NCI-H446 (cell line): Measurements from ENCODE around the gene RMI2.

Experiments
- DNase-seq, 2 experiments: peaks; one replicate each; lab custom pipeline; 2025; lab: John Stamatoyannopoulos, UW

Gene RMI2

GRCh38 chr16:11384184-11384955 lies 39.1 kb downstream of the RMI2 start:
- no peak for DNase-seq

GRCh38 chr16:11384956-11385586 lies 39.8 kb downstream of the RMI2 start:
- no peak for DNase-seq

GRCh38 chr16:11386054-11386680 lies 40.9 kb downstream of the RMI2 start:
- DNase-seq = no peak

GRCh38 chr16:11386791-11387546 lies 41.7 kb downstream of the RMI2 start:
- peak in 1 of 2 experiments; percentile 32 for DNase-seq

GRCh38 chr16:11389083-11389482 lies 43.8 kb downstream of the RMI2 start:
- DNase-seq = no peak

- DNase-seq = no peak
These were observed 44.6 kb downstream of the RMI2 start for GRCh38 chr16:11389631-11390565.

GRCh38 chr16:11390573-11391495 lies 45.6 kb downstream of the RMI2 start:
- DNase-seq = no peak

GRCh38 chr16:11391576-11391975 lies 46.3 kb downstream of the RMI2 start:
- DNase-seq = no peak

- DNase-seq = no peak
These were observed 46.9 kb downstream of the RMI2 start for GRCh38 chr16:11392041-11392581.

GRCh38 chr16:11393366-11393765 lies 48.1 kb downstream of the RMI2 start:
- no peak for DNase-seq

GRCh38 chr16:11393861-11394592 lies 48.8 kb downstream of the RMI2 start:
- DNase-seq = no peak

- DNase-seq = no peak
These were observed 49.3 kb downstream of the RMI2 start for GRCh38 chr16:11394593-11394960.

GRCh38 chr16:11395008-11395948 lies 50.0 kb downstream of the RMI2 start:
- DNase-seq = no peak

GRCh38 chr16:11395949-11396240 lies 50.6 kb downstream of the RMI2 start:
- DNase-seq = no peak

GRCh38 chr16:11396241-11397048 lies 51.2 kb downstream of the RMI2 start:
- DNase-seq = peak; percentile 26 to 77

GRCh38 chr16:11398136-11398535 lies 52.9 kb downstream of the RMI2 start:
- no peak for DNase-seq

- DNase-seq = no peak
These were observed 53.6 kb downstream of the RMI2 start for GRCh38 chr16:11398851-11399250.
